ENCODE results near the gene FAXDC2.
A peak's percentile ranks its signal among the peaks of the same experiment; 100 is the strongest.
"Not testable (repeated sequence)": the region's sequence is repeated elsewhere in the genome, so short reads cannot be mapped to it uniquely, and the experiment has no call there.

The FAXDC2 gene

DNA sequence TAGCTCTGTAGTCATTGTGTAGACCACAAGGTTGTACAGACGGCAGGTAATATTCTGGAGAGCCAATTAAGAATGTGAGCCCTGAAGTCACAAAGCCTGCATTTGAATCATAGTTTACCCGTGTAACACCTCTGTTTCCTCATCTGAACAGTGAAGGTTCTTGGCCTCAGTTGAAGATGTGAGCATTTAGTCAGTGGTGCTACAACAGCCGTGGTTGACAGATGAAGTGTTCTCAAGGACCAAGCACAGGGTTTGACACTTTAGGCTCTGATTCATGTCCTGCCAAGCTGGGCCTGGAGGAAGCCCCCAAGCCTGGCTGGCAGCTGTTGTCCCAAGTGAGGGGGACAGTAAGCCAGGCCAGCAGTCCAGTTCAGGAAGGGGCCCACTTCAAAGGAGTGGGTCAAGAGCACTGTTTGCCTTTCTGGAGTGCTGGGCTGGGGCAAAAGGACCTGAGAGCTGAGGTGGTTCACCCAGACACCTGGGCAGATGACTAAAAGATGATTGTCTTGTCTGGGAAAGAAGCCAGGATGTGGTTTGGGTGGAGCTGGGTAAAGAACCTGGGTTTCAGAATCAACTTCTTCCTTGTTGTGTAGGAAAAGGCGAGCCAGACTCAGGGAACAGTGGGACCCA is 20.7 kb downstream of the FAXDC2 start:
- DNase-seq: peak; percentile 49 to 57

DNA sequence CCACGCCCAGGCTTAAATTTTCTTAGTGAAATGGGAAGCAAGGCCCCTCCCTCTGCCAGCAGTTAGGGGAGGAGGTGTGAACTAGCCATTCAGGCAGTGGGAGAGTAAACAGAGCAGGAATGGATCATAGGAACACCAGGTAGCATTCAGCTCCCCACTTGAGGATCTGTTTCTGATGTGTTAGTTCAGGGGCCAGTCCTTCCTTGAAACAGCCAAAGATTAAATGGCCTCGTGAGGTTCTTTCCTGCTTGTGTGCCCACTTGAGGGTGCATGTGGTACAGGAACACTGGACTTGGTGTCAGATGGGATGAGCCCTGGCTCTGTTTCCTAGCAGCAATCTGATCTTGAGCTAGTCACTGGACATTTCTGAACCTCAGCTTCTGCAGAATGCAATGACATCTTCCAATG is 21.2 kb downstream of the FAXDC2 start:
- DNase-seq: no peak

DNA sequence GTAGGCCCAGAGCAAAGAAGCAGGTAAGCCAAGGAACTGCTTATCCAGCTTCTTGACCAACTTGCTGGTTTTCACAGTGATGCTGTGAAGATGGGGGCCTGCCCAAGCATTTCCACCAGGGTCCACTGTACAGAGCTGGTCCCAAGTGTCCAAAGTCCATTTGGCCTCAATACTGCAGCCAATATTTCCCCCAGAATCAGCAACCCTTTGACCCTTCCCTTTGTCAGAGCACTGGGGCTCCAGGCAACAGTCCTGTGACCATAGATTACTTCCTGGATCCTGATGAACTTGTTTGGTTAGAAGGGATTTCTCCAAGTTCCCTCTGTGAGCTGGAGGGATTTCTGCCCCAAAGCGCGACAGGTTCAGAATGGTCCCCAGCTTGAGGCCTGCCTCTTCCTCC is 26.3 kb downstream of the FAXDC2 start:
- DNase-seq: no peak

DNA sequence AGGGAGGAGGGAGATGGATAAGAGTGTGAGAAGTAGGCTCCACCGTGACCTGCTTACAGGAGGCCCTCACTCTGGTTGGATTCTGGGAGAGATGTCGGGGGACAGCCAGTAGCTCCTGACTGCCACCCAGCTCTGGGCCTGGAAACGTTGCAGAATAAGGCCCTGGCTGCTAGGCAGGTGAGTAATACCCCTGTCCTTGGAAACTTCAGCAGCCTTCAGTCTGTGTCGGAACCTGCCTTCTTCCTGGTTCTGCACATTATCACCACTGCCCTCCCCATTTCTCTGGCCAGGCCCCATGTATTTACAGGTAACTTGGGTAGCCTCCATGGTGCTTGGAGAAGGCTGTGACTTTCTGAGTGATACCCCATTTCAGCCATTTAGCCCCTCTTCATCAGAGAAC is 26.8 kb downstream of the FAXDC2 start:
- DNase-seq: no peak

DNA sequence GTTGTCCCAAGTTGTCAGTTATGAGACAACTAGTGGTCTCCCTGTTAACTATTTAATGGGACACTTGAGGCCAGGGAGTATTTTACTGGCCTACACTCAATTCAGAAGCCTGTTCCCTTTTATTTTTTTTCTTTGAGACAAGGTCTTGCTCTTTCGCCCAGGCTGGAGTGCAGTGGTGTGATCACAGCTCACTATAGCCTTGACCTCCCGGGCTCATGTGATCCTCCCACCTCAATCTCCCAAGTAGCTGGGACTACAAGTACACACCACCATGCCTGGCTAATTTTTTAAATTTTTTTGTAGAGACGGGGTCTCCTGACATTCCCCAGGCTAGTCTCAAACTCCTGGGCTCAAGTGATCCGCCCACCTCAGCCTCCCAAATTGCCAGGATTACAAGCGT is 27.5 kb downstream of the FAXDC2 start:
- DNase-seq: not testable (repeated sequence)

DNA sequence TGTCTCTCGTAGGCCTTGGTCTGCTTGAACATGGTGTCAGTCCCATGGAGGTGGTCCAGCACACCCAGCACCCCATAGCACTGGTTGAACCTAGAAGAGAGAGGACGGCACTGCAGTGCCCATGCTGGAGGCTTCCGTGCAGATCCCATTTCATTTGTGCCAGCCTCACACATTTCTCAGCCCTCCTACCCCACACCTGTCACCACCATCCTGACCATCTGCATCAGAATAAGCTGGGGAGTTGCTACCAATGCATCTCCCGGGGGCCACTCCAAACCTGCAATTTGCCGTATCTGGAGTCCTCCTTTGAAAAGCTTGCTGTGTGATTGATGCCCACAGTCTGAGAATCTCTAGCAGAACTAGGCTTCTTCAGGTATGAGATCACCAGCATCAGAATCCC is 30.0 kb downstream of the FAXDC2 start:
- no peak for DNase-seq

DNA sequence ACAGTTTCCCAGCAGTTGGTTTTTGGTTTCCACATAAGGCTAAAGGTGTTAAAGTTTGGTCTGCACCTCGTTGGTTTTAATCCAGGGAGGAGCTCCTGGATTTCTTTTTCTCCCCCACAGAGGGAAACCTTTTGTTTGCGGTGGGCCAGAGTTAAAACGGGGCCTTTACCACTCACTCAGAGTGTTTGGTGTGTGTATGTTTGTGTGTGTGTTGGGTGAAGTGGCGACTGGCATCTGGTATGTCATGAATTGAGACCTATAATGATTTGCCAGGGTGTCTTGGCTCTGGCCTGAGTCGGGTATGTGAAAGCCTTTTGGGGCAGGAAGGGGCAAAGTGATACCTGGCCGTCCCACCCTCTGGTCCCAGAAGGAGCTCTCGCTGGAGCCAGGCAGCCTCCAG is 30.9 kb downstream of the FAXDC2 start:
- DNase-seq: no peak

DNA sequence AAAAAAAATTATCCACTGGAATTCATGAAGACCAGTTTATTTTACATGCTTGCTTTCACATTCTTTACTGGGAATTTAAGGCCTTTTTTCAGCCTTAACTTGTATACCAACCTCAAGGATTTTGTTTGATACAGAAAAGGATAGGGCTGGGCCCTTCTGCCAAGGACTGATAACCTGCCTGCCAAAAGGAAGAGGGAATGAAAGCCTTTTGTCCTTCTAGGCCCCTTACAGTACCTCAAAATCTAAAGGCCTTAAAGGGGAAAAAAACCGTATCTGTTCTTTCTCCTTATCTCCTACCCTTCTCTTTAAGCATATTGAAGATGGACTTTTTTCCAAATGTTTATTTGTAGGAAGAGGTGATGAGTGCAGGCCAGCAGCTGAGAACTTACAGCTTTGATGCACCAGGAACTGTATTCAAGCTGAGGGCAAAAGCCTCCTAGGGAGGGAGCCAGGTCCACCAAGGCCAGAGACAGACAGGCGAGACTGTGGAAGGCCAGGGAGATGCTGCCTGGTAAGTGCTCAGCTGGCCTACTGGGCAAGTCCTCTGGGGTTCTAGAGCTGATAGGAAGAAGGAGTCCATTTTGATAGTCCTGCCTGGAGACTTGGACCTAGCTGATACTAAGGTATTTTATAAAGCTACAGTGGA is 31.8 kb downstream of the FAXDC2 start:
- no peak for DNase-seq

DNA sequence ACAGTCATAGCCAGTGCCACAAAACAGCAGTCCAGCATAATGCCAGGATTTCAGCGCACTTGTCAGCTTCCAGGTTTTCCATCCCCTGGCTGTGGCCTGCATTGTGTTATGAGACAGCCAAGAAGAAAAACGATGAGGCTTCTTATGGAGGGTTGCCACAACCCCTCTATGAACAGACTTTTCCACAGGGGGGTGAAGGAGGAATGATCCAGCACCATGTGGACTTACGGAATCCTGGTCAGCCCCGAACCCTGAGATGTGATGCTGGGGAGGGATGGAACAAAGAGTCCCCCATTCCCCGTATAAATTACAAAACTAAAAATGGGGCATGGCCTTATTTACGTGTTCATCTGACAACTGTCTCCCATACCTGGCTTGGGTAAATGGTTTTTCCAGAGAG is 32.6 kb downstream of the FAXDC2 start:
- DNase-seq: no peak

DNA sequence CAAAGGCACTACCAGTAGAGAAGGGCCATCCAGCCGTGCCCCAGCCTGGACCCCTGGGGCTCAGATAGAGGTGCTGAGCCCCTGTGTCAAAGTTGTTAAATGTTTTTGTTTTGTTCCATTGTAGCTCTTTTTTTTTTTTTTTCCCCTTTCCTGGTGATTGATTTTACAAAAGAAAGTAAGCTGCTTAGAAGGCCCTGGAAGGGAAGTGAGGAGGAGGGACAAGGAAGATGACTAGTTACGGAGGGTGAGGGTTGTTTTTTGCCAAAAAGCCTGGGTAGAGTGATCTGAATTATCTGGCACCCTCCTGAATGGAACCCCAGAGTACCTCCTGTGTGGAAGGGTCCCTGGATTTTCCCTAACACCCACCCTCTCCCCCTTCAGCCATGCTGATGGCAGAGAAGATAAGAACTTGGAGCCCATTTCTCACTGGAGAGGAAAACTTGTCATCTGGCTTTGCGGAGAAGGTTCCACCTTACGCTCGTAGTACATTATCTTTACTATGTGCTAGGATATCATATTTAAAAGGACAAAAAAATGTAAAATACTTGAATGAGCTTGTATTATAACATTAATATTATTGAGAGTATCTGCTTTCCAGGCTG is 33.4 kb downstream of the FAXDC2 start:
- DNase-seq: no peak

DNA sequence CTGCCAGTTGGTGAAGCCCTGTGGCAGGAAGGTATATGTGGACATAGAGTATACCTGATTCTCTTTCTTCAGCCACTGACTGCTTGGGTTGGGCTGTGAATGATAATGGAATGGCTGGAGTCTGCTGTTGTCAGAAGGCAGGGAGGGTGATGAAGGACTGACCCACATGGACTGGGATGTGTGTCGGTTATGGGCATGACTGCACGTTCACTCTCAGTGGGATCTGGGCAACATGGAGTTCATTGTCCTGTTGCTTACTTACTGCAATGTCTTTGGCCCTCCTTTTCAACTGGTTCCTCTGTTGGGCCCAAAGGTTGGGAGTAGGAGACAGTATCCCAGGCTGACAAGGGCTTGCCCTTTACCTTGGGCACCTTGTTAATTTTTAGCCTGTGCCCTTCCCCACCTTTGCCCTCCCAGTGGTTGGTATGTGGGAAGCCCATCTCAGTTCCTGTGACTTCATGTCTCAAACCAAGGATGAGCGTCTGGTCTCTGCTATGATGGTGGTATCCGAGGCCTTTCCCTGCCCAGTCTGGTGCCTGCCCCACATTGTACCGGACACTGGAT is 34.6 kb downstream of the FAXDC2 start:
- no peak for DNase-seq

DNA sequence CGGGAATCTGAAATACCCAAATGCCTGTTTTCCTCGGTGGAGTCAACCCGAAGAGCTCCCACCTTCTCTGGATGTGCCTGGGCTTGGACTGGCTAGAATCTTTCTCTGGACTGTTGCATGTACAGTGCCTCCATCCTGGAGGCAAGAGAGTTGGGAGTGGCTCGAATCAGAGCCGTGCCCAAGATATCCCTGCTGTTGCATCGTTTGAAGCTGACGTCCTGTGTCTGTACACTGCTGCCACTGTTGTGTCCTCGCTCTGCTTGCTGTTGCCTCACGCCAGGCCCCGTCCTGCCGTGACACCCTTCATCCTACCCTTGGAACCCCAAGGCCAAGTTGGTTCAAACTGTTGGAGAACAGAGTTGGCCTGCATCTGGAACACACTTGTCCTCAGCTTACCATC is 35.4 kb downstream of the FAXDC2 start:
- DNase-seq: no peak

DNA sequence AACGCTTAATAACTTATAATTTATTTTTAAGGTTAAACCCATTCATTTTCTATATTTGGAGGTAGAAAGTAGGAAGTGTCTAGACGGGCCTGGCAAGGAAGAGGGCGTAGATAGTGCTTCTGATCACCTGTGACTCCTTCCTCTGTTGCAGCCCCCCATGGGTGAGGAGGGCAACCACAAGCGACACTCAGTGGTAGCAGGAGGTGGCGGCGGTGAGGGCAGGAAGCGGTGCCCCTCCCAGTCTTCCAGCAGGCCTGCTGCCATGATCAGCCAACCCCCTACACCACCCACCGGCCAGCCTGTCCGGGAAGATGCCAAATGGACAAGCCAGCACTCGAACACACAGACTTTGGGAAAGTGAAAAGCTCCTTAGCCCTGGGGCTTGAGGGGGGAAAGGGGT is 36.7 kb downstream of the FAXDC2 start:
- DNase-seq: peak in 1 of 2 experiments; percentile 31

DNA sequence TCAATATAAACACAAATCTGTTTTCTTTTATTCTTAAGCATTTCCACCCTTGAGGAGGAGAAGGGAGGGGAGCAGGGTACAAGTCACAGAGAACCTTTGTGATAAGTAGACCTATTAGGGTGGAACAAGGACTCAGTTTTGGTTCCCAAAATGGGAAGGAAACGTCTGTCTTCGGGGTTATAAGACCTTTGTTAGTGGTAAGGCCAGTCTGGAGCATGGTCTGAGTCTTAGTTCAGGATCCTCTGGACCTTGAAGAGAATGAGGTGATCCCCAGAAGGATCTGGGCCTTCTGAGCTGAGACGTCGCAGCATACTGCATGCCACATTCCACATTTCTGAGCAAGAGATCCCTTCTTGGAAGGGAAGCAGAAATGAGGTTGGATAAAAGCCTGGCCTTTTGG is 37.2 kb downstream of the FAXDC2 start:
- no peak for DNase-seq

DNA sequence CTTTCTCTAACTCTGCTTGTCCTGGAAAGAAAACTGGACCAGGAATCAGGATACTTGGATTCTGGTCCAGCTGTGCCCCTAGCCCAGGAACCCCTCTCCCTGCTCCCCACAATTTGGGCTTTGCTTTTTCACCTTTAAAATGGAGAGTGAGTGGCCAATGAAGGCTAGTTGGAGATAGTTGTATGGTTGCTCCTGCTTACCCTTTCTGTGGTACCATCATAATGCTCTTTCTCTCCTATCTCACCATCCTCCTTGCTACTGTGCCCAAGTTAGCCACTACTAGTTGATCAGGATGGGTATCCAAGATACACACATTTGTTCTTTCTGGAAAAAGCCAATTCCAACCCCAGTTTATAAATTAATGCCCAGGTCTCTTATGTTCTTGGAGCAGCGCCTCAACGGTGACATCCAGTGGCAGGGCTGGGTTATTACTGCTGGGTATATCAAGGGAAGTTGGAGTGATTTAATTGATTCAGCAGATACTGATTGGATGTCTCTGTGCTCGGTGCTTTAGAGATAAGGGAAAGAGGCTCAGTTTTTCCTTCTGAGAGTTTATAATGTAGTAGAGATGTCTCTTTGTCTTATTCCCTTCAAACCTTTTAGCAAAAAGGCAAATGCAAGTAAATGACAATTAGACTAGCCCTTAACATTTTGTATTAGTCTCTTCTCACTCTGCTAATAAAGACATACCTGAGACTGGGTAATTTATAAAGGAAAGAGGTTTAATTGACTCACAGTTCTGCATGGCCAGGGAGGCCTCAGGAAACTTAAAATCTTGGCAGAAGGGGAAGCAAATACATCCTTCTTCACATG is 38.5 kb downstream of the FAXDC2 start:
- peak; percentile 69 to 72 for DNase-seq

DNA sequence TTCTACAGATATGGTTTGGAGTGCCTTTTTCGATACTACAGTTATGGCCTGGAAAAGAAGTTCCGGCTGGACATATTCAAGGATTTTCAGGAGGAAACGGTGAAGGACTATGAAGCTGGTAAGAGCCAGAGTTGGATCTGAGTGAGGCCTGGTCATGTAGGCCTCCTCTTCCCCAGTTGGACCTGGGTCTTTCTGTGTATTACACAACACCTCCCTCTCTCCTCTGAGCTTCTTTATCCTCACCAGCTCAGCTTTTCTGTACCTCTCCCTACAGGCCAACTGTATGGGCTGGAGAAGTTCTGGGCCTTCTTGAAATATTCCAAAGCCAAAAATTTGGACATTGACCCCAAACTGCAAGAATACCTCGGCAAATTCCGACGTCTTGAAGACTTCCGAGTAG is 39.2 kb downstream of the FAXDC2 start:
- no peak for DNase-seq

DNA sequence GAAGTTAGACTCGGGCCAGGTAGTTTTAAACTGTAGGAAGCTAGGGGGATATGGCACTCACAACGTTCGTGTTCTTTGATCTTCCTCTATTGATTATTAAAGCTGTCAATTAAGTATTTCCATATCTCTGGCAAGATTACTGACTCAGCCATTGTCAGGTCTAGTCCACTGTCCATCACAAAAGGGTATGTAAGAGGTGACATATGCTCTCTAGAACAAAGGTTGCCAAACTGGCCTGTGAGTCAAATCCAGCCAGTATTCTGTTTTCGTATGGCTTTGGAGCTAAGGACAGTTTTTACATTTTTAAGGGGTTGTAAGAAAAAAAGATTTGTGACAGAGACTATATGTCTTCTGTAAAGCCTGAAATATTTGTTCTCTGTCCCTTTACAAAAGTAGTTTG is 44.2 kb downstream of the FAXDC2 start:
- DNase-seq: no peak

DNA sequence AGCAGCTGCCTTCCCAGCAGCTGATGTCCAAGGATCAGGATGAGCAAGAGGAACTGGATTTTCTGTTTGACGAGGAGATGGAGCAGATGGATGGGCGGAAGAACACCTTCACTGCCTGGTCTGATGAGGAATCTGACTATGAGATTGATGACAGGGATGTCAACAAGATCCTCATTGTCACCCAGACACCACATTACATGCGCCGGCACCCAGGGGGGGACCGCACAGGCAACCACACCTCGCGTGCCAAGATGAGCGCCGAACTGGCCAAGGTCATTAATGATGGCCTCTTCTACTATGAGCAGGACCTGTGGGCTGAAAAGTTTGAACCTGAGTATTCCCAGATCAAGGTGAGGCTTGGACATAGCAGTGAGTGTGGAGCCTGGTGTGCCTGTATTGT is 48.4 kb downstream of the FAXDC2 start:
- DNase-seq: no peak

DNA sequence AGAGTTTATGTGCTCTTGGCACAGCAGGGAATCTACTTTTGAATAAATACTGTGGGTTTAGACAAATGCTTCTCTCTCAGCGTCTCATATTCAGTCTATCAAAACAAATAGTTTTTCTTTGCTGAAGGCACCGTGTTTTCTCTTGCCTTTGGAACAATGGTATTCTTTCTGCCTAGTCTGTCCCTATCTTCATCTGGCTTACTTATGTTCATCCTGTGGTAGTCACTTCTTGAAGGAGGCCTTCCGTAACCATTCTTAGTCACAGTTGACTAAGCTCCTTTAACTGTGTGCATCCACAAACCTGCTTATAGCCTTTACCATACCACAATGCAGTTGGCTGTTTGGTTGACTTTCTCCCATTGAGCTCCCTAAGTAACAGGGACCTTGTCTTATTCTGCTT is 49.3 kb downstream of the FAXDC2 start:
- no peak for DNase-seq

DNA sequence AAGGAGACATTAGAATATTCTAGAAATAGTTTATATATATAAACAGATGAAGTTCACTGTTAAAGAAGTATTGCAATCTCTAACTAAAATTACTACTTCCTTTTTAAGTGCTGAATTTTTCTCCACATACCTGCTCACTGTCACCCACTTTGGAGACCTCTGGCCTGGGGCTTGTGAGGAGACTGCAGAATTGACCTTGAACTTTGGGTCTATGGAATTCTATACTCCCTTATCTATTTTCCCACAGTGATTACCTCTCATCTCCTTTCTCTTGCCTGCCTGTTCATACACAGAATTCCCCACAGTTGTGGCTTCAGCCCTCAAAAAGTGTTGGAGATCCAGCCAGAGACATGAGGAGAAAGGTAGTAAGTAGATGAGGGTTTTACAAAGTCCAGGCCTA is 49.8 kb downstream of the FAXDC2 start:
- no peak for DNase-seq

DNA sequence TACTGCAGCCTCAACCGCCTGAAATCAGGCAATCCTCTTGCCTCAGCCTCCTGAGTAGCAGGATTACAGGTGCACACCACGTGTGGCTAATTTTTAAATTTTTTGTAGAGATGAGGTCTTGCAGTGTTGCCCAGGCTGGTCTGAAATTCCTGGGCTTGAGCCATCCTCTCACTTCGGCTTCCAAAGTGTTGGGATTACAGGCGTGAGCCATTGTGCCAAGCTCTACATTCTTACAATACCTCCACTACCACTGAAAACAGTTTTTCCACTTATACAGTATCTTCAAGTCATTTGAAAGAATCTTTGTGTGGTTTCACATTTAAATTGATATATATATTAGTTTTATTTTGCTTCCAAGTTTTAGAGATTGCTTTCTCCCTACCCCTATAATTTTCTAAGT is 52.6 kb downstream of the FAXDC2 start:
- no peak for DNase-seq

DNA sequence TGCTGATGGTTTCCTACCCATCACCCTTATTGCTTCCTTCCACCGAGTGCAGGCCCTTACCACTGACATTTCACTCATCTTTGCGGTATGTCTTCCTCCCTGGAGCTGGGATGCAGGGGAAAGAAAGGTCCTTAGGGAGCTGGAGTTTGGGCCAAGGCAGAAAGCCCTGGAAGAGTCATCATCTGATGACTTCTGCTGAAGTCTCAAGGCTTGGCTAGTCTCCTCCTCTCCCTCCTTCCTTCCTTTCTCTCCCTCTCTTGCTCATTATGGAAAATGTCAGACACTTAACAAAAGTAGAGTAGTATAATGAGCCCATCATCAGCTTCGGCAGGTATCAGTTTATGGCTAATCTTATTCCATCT is 55.2 kb downstream of the FAXDC2 start:
- no peak for DNase-seq

DNA sequence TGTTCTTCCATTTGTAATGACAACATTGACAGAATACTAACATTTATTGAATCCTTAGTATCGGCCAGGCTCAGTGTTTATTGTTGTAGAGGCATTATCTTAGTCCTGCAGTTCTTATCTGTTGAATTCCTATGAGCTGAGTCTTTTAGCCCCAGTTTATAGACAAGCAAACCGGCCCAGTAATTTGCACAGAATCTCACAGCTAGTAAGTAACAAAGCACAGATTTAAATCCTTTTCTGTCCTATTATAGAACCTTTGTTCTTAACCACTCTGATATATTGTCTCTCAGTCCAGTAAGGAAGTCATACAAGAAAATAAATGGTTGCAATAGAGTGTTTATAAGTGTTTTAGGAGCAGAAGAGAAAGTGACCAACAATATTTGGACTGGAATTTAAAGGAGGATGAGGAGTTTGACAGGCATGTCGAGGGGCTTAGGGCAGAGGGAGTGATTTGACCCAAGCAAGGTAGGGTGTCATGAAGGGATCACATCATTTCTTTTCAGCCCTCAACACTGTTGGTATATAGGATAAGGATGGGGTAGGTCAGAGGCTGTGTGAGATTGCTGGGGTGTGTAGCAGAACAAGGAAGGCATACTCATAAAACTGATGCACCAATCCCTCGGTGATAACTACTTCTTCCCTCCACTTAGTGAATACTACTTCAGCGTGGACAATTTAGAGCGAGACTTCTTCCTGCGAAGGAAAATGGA is 55.7 kb downstream of the FAXDC2 start:
- no peak for DNase-seq

Measured in activated T-cell treated with anti-CD3 and anti-CD28 coated beads, Interleukin-2, amount 50 U/mL, for 48 hours (primary cell).